ENCODE results near the gene IAH1. TPM values are rescaled to one million over a fixed set of nuclear protein-coding genes. Genes with fewer than 3 reads are reported as not detected.

IAH1 gene, protein sequence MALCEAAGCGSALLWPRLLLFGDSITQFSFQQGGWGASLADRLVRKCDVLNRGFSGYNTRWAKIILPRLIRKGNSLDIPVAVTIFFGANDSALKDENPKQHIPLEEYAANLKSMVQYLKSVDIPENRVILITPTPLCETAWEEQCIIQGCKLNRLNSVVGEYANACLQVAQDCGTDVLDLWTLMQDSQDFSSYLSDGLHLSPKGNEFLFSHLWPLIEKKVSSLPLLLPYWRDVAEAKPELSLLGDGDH
- 31.0 TPM for total RNA-seq

- DNase-seq = no peak
These were observed at the start of gene IAH1 for GRCh38 chr2:9474361-9475057. Gene IAH1, plus strand, starts transcription at chr2:9474551. Its CDS starts 16 bp downstream, at chr2:9474567.

DNA sequence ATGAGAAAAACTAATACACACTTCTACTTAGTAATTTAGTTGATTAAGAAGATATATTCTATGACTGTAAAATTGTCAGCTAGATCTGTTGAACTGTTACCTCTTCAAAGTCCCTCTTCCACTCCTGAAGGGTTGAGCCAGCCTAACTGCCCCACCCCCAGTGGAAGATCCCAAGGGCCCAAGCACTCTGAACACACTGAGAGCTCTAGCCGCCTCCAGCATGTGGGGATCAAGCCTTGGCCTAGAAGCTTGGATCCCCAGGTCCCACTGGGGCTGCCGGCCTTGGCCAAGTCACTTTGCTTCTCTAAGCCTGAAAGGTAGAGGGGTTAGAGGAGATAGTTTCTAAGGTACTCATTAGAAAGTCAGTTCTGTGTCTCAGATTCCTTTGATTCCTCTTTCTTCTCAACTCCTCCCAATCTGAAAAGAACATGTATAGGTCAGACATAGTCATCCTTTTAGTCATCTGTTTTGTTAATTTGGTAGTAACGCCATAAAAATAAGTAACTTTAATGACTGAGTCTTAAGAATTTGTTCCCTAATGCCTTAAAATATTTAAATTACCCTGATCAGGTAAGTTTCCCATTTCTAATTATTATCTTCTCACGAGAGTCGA lies 45.3 kb upstream of the IAH1 start:
- no peak for DNase-seq

DNA sequence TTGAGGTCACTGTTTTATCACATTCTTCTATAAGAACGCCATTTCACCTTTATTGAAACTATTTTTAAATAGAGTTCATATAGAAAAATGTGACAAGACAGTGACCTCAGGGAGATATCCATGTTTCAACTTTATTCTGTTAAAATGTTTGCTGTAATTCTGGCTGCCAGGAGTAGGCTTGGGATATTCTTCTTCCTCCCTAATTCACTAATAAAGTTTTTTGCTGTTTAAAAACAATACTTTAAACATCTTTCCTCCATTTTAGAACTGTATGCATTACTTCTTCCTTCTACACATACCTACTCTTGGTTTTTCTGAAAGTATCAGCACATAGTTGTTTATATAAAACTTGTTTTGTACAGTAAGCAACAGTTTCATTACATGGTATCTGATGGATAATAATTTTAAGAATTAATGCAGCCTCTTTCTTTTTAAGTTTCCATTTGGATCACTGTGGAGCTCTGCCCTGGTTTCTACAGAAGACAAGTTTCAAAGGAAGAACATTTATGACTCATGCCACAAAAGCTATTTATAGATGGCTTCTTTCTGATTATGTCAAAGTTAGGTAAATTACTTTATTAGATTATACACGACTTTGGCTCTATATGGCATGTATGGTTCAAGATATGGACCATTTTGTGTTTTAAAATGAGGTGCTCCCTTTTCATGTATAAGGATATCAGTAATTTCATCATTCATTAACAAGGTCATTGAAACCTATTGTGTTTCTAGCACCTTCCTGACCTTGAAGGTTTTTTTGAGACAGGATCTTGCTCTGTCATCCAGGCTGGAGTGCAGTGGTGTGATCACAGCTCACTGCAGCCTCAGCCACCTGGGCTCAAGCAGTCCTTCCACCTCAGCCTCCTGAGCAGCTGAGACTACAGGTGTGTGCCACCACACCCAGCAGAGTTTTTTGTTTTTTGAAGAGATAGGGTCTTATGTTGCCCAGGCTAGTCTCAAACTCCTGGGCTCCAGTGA lies 43.7 kb upstream of the IAH1 start:
- no peak for DNase-seq

- no peak for DNase-seq
These were observed 39.9 kb upstream of the IAH1 start for GRCh38 chr2:9434489-9434888.

GRCh38 chr2:9439536-9439935 lies 34.8 kb upstream of the IAH1 start:
- no peak for DNase-seq

GRCh38 chr2:9440058-9440727 lies 34.2 kb upstream of the IAH1 start:
- DNase-seq = peak; percentile 70

DNA sequence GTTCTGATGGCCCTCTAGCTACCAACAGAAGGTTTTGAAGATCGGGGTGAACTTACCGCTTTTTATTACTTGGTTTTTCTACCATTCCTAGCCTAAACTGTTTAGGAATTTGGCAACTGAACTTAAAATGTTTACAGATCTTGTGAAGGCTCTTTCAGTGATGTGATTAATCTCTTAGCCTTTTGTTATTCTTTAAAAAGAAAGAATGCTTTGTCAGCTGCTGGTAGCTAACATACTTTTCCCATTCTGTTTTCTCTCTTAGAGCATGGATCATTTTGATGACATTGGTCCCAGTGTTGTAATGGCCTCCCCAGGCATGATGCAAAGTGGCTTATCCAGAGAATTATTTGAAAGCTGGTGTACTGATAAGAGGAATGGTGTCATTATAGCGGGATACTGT lies 32.8 kb upstream of the IAH1 start:
- no peak for DNase-seq

- DNase-seq = no peak
These were observed 30.8 kb upstream of the IAH1 start for GRCh38 chr2:9443526-9443925.

- no peak for DNase-seq
These were observed 29.3 kb upstream of the IAH1 start for GRCh38 chr2:9445089-9445488.

- no peak for DNase-seq
These were observed 23.1 kb upstream of the IAH1 start for GRCh38 chr2:9451231-9451630.

DNA sequence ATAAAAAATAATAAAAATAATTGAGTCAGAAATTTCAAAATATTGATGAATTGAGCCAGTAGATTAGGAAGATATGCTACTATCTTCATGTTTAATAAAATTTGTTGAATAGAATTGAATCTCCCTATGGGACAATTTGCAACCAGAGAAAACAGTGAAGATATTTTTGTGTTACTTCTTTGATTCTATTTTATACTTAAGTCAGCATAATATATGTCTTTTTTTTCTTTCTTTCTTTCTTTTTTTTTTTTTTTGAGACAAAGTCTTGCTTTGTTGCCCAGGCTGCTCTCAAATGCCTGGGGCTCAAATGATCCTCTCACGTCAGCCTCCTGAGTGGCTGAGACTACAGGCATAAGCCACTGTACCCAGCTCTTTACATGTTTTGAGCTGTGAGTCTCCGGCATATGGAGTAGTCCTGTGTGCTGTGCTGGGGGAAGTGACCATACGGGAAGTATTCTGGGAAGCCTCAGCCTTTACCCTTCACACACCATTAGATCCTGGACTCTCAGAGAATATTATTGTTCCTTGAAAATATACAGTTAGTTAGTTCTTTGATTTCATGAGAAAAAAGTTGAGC lies 13.8 kb upstream of the IAH1 start:
- no peak for DNase-seq

- peak; percentile 32 for DNase-seq
These were observed 13.3 kb upstream of the IAH1 start for GRCh38 chr2:9461079-9461478.

- DNase-seq = no peak
These were observed 12.0 kb upstream of the IAH1 start for GRCh38 chr2:9462313-9462712.

- DNase-seq = no peak
These were observed 11.3 kb upstream of the IAH1 start for GRCh38 chr2:9462886-9463697.

- no peak for DNase-seq
These were observed 10.7 kb upstream of the IAH1 start for GRCh38 chr2:9463698-9464034.

GRCh38 chr2:9465170-9465569 lies 9.2 kb upstream of the IAH1 start:
- DNase-seq = no peak

DNA sequence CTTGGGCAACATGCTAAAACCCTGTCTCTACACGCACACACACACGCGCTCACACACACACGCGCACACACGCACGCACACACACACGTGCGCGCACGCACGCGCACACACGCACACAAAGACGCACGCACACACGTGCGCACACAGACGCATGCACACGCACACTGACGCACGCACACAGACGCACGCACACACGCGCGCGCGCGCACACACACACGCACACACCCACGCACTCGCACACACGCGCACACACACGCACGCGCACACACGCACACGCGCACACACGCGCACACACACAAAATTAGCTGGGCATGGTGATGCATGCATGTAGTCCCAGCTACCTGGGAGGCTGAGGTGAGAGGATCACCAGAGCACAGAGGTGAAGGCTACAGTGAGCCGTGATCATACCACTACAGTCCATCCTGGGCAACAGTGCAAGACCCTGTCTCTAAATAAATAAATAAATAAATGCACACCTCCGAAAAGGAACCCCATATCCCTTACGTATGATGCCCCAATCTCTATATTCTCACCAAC lies 8.1 kb upstream of the IAH1 start:
- no peak for DNase-seq

- no peak for DNase-seq
These were observed 6.7 kb upstream of the IAH1 start for GRCh38 chr2:9467687-9468086.

GRCh38 chr2:9471206-9471605 lies 3.1 kb upstream of the IAH1 start:
- DNase-seq = no peak

DNA sequence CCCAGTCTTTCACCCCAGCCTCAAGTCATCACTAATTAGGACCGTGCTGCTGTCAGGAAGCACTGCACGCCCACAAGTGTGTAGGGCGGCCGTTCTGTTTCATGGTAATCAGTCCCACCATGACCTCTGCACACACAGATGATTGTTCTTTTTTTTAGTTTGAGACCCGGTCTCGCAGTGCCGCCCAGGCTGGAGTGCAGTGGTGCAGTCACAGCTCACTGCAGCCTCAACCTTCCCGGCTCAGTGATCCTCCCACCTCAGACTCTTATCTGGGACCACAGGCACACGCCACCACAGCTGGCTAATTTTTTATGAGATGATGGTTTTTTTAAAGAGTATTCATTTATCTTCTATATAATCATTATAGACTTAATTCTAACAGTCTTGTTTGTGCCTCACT lies 1.8 kb upstream of the IAH1 start:
- DNase-seq = no peak
